Liver (tissue), 9 donors: ENCODE data around the gene GREM2. TPM values are rescaled to one million over a fixed set of nuclear protein-coding genes. Genes with fewer than 3 reads are reported as not detected.

Experiments used
- DNase-seq: peaks from one replicate; pipeline ENCODE4 v3.0.0-alpha.2; 2017; ENCODE audit warnings: low spot score
- H3K27ac ChIP-seq, 2 donors: one replicate each; pipeline ENCODE4 v1.7.0; 2013; ENCODE audit warnings: inconsistent platforms in 2 of 2, low read length in 2 of 2, control low read depth in 1 of 2, low read depth in 1 of 2, mild to moderate bottlenecking in 1 of 2
- H3K27me3 ChIP-seq, 4 donors: one replicate each; pipeline versions ENCODE4 v1.6.1 to v1.7.0; 2013; ENCODE audit warnings: low read length in 3 of 4, inconsistent platforms in 1 of 4, mild to moderate bottlenecking in 1 of 4, moderate library complexity in 1 of 4; ENCODE audit not compliant: control insufficient read depth in 4 of 4, insufficient read depth in 4 of 4
- H3K36me3 ChIP-seq, 4 donors: one replicate each; pipeline versions ENCODE4 v1.6.1 to v1.7.0; 2013; ENCODE audit warnings: low read length in 3 of 4, mild to moderate bottlenecking in 3 of 4, low read depth in 1 of 4, moderate library complexity in 1 of 4; ENCODE audit not compliant: control insufficient read depth in 4 of 4, insufficient read depth in 3 of 4
- H3K4me1 ChIP-seq, 4 donors: one replicate each; pipeline versions ENCODE4 v1.6.1 to v1.7.0; 2013; ENCODE audit warnings: low read length in 3 of 4, mild to moderate bottlenecking in 3 of 4, moderate library complexity in 1 of 4; ENCODE audit not compliant: control insufficient read depth in 4 of 4, insufficient read depth in 4 of 4
- H3K4me3 ChIP-seq, 3 donors: one replicate each; pipeline versions ENCODE4 v1.6.1 to v1.7.0; 2013; ENCODE audit warnings: low read length in 3 of 3, control low read depth in 1 of 3, low read depth in 1 of 3, mild to moderate bottlenecking in 1 of 3
- H3K9ac ChIP-seq, 2 donors: one replicate each; pipeline ENCODE4 v1.7.0; 2013; ENCODE audit warnings: low read length in 2 of 2, mild to moderate bottlenecking in 2 of 2, moderate library complexity in 2 of 2, control low read depth in 1 of 2, low read depth in 1 of 2
- H3K9me3 ChIP-seq, 4 donors: one replicate each; pipeline versions ENCODE4 v1.6.1 to v1.7.0; 2013; ENCODE audit warnings: low read length in 3 of 4; ENCODE audit not compliant: control insufficient read depth in 4 of 4
- ATF3 ChIP-seq: IDR thresholded peaks from 2 replicates; pipeline ENCODE4 v1.6.1; 2016; ENCODE audit warnings: antibody characterized with exemption
- CTCF ChIP-seq: fragments of 150-350 bp; IDR thresholded peaks from 2 replicates; pipeline ENCODE4 v1.5.1; 2017; ENCODE audit warnings: improper control_type of control experiment, low read depth, low read length; ENCODE audit not compliant: missing input control
- EGR1 ChIP-seq, 2 donors: IDR thresholded peaks; 2 replicates each; pipeline ENCODE4 v1.6.1; 2016 to 2018; ENCODE audit warnings: antibody characterized with exemption in 2 of 2, low read depth in 2 of 2
- FOXA1 ChIP-seq: IDR thresholded peaks from 2 replicates; pipeline ENCODE4 v1.6.1; 2016; ENCODE audit warnings: antibody characterized with exemption
- FOXA2 ChIP-seq: IDR thresholded peaks from 2 replicates; pipeline ENCODE4 v1.6.1; 2016; ENCODE audit warnings: antibody characterized with exemption
- GABPA ChIP-seq, 2 donors: IDR thresholded peaks in 1 of 2; conservative IDR thresholded peaks in 1 of 2; 2 replicates each; pipeline ENCODE4 v1.6.1; 2016; ENCODE audit warnings: antibody characterized with exemption in 2 of 2, mild to moderate bottlenecking in 1 of 2, moderate library complexity in 1 of 2
- HNF4A ChIP-seq, 2 donors: conservative IDR thresholded peaks; 2 replicates each; pipeline ENCODE4 v1.6.1; 2016; ENCODE audit warnings: antibody characterized with exemption in 2 of 2, mild to moderate bottlenecking in 2 of 2
- HNF4G ChIP-seq: IDR thresholded peaks from 2 replicates; pipeline ENCODE4 v1.6.1; 2016; ENCODE audit warnings: antibody characterized with exemption
- JUND ChIP-seq, 2 donors: IDR thresholded peaks; 2 replicates each; pipeline ENCODE4 v1.6.1; 2016; ENCODE audit warnings: antibody characterized with exemption in 2 of 2
- MAX ChIP-seq: IDR thresholded peaks from 2 replicates; pipeline ENCODE4 v1.6.1; 2016; ENCODE audit warnings: antibody characterized with exemption
- NR2F2 ChIP-seq: IDR thresholded peaks from 2 replicates; pipeline ENCODE4 v1.6.1; 2016; ENCODE audit warnings: antibody characterized with exemption
- RAD21 ChIP-seq, 2 donors: IDR thresholded peaks; 2 replicates each; pipeline ENCODE4 v1.6.1; 2016; ENCODE audit warnings: antibody characterized with exemption in 2 of 2, mild to moderate bottlenecking in 2 of 2
- REST ChIP-seq: IDR thresholded peaks from 2 replicates; pipeline ENCODE4 v1.6.1; 2016; ENCODE audit warnings: antibody characterized with exemption, mild to moderate bottlenecking
- RXRA ChIP-seq, 2 donors: IDR thresholded peaks; 2 replicates each; pipeline ENCODE4 v1.6.1; 2017 to 2018; ENCODE audit warnings: antibody characterized with exemption in 2 of 2, mild to moderate bottlenecking in 1 of 2
- SP1 ChIP-seq: IDR thresholded peaks from 2 replicates; pipeline ENCODE4 v1.6.1; 2018; ENCODE audit warnings: antibody characterized with exemption, mild to moderate bottlenecking
- TAF1 ChIP-seq: conservative IDR thresholded peaks from 2 replicates; pipeline ENCODE4 v1.6.1; 2016; ENCODE audit warnings: antibody characterized with exemption, mild to moderate bottlenecking
- YY1 ChIP-seq: IDR thresholded peaks from 2 replicates; pipeline ENCODE4 v1.6.1; 2016; ENCODE audit warnings: antibody characterized with exemption, mild to moderate bottlenecking
- ZBTB33 ChIP-seq: IDR thresholded peaks from 2 replicates; pipeline ENCODE4 v1.6.1; 2016; ENCODE audit warnings: antibody characterized with exemption
- WGBS: extraction: QIAGEN DNeasy Blood & Tissue Kit; methylation state at CpG from one replicate; pipeline ENCODE4 v1.1.7; 2013; 5-methylcytosine and 5-hydroxymethylcytosine counted together
- polyA plus RNA-seq, 2 donors: library from polyadenylated mRNA; stranded (reverse) in 1 of 2; unstranded in 1 of 2; fragments of 200-250 nt in 1 of 2; fragments of >200 nt in 1 of 2; fragmentation: Nextera tagmentation in 1 of 2; extraction: Ambion mirVana in 1 of 2; gene quantifications; one replicate each; pipeline versions ENCODE4 v1.2.1 to v1.2.3, GENCODE V29; 2013 to 2015
- total RNA-seq, 2 donors: library from RNA; depleted of rRNA; stranded (reverse); fragments of >200 nt; gene quantifications; one replicate each; pipeline ENCODE4 v1.2.3, GENCODE V29; 2014
- donor health status: healthy.
- donor health status: healthy.
- donor health status: healthy.
- donor health status: healthy.
- donor health status: healthy.

GREM2 gene
- total and polyA plus RNA-seq, 4 donors = 0.19 to 19.5 (median 4.3) TPM

GRCh38 chr1:240562111-240562590 lies 49.8 kb downstream of the GREM2 start:
- peak; percentile 67 for TF ChIP-seq MAX
- no peak for TF ChIP-seq NR2F2
- TF ChIP-seq YY1 = peak; percentile 82
- no peak for TF ChIP-seq EGR1 (IDR thresholded peaks at IDR 0.05; ENCODE audit: low read depth in 2 of 2)
- TF ChIP-seq RAD21 (IDR thresholded peaks at IDR 0.05) = peak; percentile 47 to 51
- peak; percentile 93 for TF ChIP-seq ATF3
- peak; percentile 91 to 96 for TF ChIP-seq HNF4A (conservative IDR thresholded peaks at IDR 0.05)
- peak; percentile 39 for TF ChIP-seq TAF1
- peak; percentile 66 for TF ChIP-seq REST
- TF ChIP-seq ZBTB33 = peak; percentile 76
- TF ChIP-seq JUND (IDR thresholded peaks at IDR 0.05) = peak; percentile 47 to 85
- peak; percentile 33 for TF ChIP-seq FOXA1
- peak; percentile 91 to 93 for TF ChIP-seq RXRA (IDR thresholded peaks at IDR 0.05)
- TF ChIP-seq GABPA (IDR thresholded peaks at IDR 0.05 in 1 of 2, conservative IDR thresholded peaks at IDR 0.05 in 1 of 2) = no peak
- peak; percentile 58 for TF ChIP-seq FOXA2
- TF ChIP-seq CTCF = no peak
- peak; percentile 81 for TF ChIP-seq SP1
- TF ChIP-seq HNF4G = peak; percentile 65
- 32% methylated on average over 7 of the region's 7 CpGs for WGBS
- peaks cover 0 to 14% (median 0%) of the 10 kb centered on the region in 4 donors for H3K4me1 ChIP-seq
- no peaks in the 10 kb centered on the region for H3K27me3 ChIP-seq
- peak overlapping the region in 2 of 3 donors; percentile 11 to 39 for H3K4me3 ChIP-seq
- H3K9ac ChIP-seq = peak overlapping the region; percentile 50 to 84
- H3K27ac ChIP-seq = peak overlapping the region; percentile 58 to 95
- no peaks in the 10 kb centered on the region for H3K36me3 ChIP-seq
- no peaks in the 10 kb centered on the region for H3K9me3 ChIP-seq
- DNase-seq = peak; percentile 32
